ENCODE results near the gene CLIP2.

GRCh38 chr7:74439541-74439940, 150.3 kb downstream of the CLIP2 start:
- TF ChIP-seq POLR2A (IDR thresholded peaks at IDR 0.05; ENCODE audit: low read length): no peak
- no peak for TF ChIP-seq GATA1 (IDR thresholded peaks at IDR 0.05; ENCODE audit: low read depth, low read length)
